ENCODE data around the gene OTOG. TPM values are rescaled to one million over a fixed set of nuclear protein-coding genes. Genes with fewer than 3 reads are reported as not detected.
A peak's percentile ranks its signal among the peaks of the same experiment; 100 is the strongest.

OTOG gene
- total and polyA plus RNA-seq, 12 donors: not detected

- 76 to 96% (median 87%) methylated on average over 3 to 4 of the region's 4 CpGs for WGBS, 4 donors
- TF ChIP-seq, protein P1, sequence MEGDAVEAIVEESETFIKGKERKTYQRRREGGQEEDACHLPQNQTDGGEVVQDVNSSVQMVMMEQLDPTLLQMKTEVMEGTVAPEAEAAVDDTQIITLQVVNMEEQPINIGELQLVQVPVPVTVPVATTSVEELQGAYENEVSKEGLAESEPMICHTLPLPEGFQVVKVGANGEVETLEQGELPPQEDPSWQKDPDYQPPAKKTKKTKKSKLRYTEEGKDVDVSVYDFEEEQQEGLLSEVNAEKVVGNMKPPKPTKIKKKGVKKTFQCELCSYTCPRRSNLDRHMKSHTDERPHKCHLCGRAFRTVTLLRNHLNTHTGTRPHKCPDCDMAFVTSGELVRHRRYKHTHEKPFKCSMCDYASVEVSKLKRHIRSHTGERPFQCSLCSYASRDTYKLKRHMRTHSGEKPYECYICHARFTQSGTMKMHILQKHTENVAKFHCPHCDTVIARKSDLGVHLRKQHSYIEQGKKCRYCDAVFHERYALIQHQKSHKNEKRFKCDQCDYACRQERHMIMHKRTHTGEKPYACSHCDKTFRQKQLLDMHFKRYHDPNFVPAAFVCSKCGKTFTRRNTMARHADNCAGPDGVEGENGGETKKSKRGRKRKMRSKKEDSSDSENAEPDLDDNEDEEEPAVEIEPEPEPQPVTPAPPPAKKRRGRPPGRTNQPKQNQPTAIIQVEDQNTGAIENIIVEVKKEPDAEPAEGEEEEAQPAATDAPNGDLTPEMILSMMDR (IDR thresholded peaks at IDR 0.05): no peak
- TF ChIP-seq POLR2A (IDR thresholded peaks at IDR 0.05): no peak
- no peaks in the 10 kb centered on the region for H3K36me3 ChIP-seq (replicated peaks in 1 of 2)
- no peak overlapping the region for H3K27ac ChIP-seq
- intact Hi-C loops (cut with DNase I): loop anchor here (5.0 to 10.0 kb wide), 2 partner anchors 115 to 278 kb away; partner anchors contain the start of gene KCNJ11 (in 1 of the 2)
- peaks cover 0 to under 1% of the 10 kb centered on the region in 2 donors for H3K4me1 ChIP-seq (replicated peaks in 1 of 2)
- H3K4me3 ChIP-seq: no peak overlapping the region
- DNase-seq: no peak
- no peaks in the 10 kb centered on the region for H3K27me3 ChIP-seq
- H3K9me3 ChIP-seq (replicated peaks in 1 of 3): no peaks in the 10 kb centered on the region
These were observed 44.4 kb upstream of the OTOG start for GRCh38 chr11:17502630-17503029.

- H3K27ac ChIP-seq: no peak overlapping the region
- no peaks in the 10 kb centered on the region for H3K36me3 ChIP-seq (replicated peaks in 1 of 2)
- WGBS, 4 donors: 27 to 40% (median 35%) methylated on average over 8 to 9 of the region's 9 CpGs
- TF ChIP-seq, protein P1 (IDR thresholded peaks at IDR 0.05): peak; percentile 85 to 96 (median 94)
- no peak for TF ChIP-seq POLR2A (IDR thresholded peaks at IDR 0.05)
- no peaks in the 10 kb centered on the region for H3K27me3 ChIP-seq
- peaks cover 0 to 14% of the 10 kb centered on the region in 2 donors for H3K4me1 ChIP-seq (replicated peaks in 1 of 2)
- no peak overlapping the region for H3K4me3 ChIP-seq
- intact Hi-C loops (cut with DNase I): loop anchor here (2.0 to 10.0 kb wide), 3 partner anchors 117 to 280 kb away; partner anchors contain the start of gene KCNJ11 (in 1 of the 2)
- no peaks in the 10 kb centered on the region for H3K9me3 ChIP-seq (replicated peaks in 1 of 3)
- peak; percentile 80 to 95 (median 88) for DNase-seq
These were observed 42.5 kb upstream of the OTOG start for GRCh38 chr11:17504330-17505107.

DNA sequence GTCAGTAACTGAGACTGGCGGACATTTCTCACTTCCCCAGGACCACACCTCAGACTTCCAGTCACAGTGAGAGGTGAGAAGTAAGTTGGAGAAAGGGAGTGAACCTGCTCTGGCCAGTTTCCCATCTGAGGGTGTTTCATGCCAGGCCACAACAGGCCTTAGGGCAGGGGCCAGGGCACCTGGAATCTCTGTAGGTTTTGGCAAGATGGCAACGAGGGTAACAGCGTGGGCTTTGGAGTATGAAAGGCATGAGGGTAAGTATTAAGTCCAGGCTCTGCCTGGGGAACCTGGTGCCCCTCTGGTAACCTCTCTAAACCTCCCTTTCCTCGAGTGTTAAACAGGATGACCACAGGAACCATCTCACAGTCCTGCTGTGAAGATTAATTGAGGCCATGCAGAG lies 41.9 kb upstream of the OTOG start:
- intact Hi-C loops (cut with DNase I): loop anchor here in 1 of 2 donors (2.0 to 10.0 kb wide), 2 partner anchors 120 to 280 kb away; no protein-coding TSS in a partner anchor
- 81 to 100% (median 92%) methylated on average over 1 to 4 of the region's 4 CpGs for WGBS, 4 donors
- Histone ChIP-seq H3K4me1 (replicated peaks in 1 of 2) (peaks cover 0 to 14% of the 10 kb centered on the region in 2 donors), H3K36me3 (replicated peaks in 1 of 2) (no peaks in the 10 kb centered on the region), H3K27ac (no peak overlapping the region), H3K9me3 (replicated peaks in 1 of 3) (no peaks in the 10 kb centered on the region), H3K27me3 (no peaks in the 10 kb centered on the region), H3K4me3 (no peak overlapping the region)
- no peak for TF ChIP-seq POLR2A (IDR thresholded peaks at IDR 0.05)
- TF ChIP-seq, protein P1 (IDR thresholded peaks at IDR 0.05): no peak
- no peak for DNase-seq

DNA sequence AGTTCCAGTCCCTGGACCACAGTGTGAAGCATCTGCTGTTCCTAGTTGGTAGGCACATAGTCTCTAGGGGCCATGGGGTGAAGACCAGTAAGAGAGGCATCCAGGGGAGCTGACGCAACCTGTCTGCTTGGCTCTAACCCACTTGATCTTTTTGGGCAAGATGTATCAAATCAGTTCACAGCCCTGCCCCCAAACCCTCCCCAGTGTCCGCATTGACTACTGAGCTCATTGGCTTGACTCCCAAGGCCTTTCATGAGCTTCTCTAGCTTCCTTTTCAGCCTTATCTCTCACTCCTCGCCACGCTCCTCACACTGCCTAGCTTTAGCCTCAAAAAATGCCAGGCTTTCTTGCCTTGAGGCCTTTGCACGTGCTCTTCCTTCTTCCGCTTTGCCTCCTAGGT lies 40.7 kb upstream of the OTOG start:
- Histone ChIP-seq H3K27me3 (no peaks in the 10 kb centered on the region), H3K4me3 (no peak overlapping the region), H3K9me3 (replicated peaks in 1 of 3) (no peaks in the 10 kb centered on the region), H3K27ac (no peak overlapping the region), H3K4me1 (replicated peaks in 1 of 2) (peaks cover 0 to 14% of the 10 kb centered on the region in 2 donors), H3K36me3 (replicated peaks in 1 of 2) (no peaks in the 10 kb centered on the region)
- peak in 6 of 7 donors; percentile 32 to 68 (median 46) for DNase-seq
- intact Hi-C loops (cut with DNase I): loop anchor here in 1 of 2 donors (10.0 kb wide), 1 partner anchor 282 kb away; no protein-coding TSS in a partner anchor
- 60 to 65% (median 62%) methylated on average over 5 to 6 of the region's 6 CpGs for WGBS, 4 donors
- TF ChIP-seq, protein P1 (IDR thresholded peaks at IDR 0.05): no peak
- TF ChIP-seq POLR2A (IDR thresholded peaks at IDR 0.05): no peak
